K562 (cell line): ENCODE results near the gene MBOAT7.

Experiments used
- EZH2 ChIP-seq: IDR thresholded peaks from 2 replicates; pipeline ENCODE4 v1.6.1; 2012; ENCODE audit warnings: low read depth, mild to moderate bottlenecking, inconsistent platforms, low read length, borderline replicate concordance
- LEF1 ChIP-seq: fragments of 450-650 bp; IDR thresholded peaks from 2 replicates; pipeline ENCODE4 v1.6.1; 2016; ENCODE audit warnings: mild to moderate bottlenecking
- POLR2A ChIP-seq: fragments of 450-650 bp; conservative IDR thresholded peaks from 2 replicates; pipeline ENCODE4 v1.6.1; 2016

GRCh38 chr19:54204767-54205468 is 15.5 kb upstream of the MBOAT7 start:
- no peak for TF ChIP-seq EZH2
- TF ChIP-seq LEF1 = no peak
- no peak for TF ChIP-seq POLR2A
